NB4 (cell line): ENCODE data around the gene AGPAT1.
"Not testable (repeated sequence)": the region's sequence is repeated elsewhere in the genome, so short reads cannot be mapped to it uniquely, and the experiment has no call there.

Experiments
- DNase-seq: peaks from one replicate; pipeline ENCODE4 v3.0.0; 2010; ENCODE audit warnings: low read depth
- H3K4me3 ChIP-seq: one replicate; pipeline ENCODE4 v1.5.1; 2011; ENCODE audit warnings: mild to moderate bottlenecking, low read depth, low read length, moderate library complexity
- MYC ChIP-seq: IDR thresholded peaks from 2 replicates; pipeline ENCODE4 v1.6.1; 2011; ENCODE audit warnings: low read depth, low read length
- POLR2A ChIP-seq: IDR thresholded peaks from 2 replicates; pipeline ENCODE4 v1.6.1; 2011; ENCODE audit warnings: mild to moderate bottlenecking; ENCODE audit not compliant: insufficient read length; ENCODE audit errors: extremely low read depth
- TF ChIP-seq, protein P1 (sequence below): IDR thresholded peaks from one replicate; pipeline ENCODE4 v1.5.1; 2012; ENCODE audit warnings: low read depth, low read length
- TF ChIP-seq, protein P2 (sequence below): IDR thresholded peaks from 2 replicates; pipeline ENCODE4 v1.6.1; 2011; ENCODE audit warnings: low read depth, low read length

AGPAT1 gene

DNA sequence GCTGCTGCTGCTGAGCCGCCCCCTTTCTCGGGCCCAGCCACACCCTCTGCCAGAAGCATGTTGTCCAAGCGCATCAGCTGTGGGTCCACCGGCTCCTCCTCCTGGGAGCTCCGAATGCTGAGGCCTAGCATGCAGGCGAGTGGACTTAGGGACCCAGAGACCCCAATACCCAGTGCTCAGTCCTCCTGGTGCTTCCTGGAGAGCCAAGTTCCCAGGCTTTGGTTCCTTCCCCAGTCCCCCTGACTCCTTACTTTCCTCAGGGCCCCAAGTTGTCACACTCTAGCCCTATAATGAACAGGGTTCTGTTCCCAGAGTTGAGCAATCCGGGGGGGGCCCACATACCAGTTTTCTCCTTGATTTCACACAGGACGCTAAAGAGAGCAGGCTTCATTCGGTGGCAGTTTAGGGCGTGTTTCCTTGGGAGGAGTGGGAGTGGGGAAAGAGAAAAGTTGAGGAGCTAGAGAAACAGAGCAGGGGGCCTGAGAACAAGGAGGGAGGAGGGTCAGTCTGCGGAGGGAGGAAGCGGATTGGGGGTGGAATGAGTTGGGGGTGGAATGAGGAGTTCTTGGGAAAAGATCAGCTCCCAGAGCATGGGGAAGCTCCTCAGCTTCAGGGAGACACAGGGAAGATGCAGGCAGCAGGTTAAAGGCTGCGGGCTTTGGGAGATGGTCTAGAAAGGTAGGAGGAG, 12.6 kb upstream of the AGPAT1 start:
- peak overlapping the region; percentile 79 for H3K4me3 ChIP-seq
- TF ChIP-seq, protein P1, sequence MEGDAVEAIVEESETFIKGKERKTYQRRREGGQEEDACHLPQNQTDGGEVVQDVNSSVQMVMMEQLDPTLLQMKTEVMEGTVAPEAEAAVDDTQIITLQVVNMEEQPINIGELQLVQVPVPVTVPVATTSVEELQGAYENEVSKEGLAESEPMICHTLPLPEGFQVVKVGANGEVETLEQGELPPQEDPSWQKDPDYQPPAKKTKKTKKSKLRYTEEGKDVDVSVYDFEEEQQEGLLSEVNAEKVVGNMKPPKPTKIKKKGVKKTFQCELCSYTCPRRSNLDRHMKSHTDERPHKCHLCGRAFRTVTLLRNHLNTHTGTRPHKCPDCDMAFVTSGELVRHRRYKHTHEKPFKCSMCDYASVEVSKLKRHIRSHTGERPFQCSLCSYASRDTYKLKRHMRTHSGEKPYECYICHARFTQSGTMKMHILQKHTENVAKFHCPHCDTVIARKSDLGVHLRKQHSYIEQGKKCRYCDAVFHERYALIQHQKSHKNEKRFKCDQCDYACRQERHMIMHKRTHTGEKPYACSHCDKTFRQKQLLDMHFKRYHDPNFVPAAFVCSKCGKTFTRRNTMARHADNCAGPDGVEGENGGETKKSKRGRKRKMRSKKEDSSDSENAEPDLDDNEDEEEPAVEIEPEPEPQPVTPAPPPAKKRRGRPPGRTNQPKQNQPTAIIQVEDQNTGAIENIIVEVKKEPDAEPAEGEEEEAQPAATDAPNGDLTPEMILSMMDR: no peak
- TF ChIP-seq POLR2A (no peak), MYC (no peak)
- TF ChIP-seq, protein P2, sequence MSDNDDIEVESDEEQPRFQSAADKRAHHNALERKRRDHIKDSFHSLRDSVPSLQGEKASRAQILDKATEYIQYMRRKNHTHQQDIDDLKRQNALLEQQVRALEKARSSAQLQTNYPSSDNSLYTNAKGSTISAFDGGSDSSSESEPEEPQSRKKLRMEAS: no peak
- no peak for DNase-seq

DNA sequence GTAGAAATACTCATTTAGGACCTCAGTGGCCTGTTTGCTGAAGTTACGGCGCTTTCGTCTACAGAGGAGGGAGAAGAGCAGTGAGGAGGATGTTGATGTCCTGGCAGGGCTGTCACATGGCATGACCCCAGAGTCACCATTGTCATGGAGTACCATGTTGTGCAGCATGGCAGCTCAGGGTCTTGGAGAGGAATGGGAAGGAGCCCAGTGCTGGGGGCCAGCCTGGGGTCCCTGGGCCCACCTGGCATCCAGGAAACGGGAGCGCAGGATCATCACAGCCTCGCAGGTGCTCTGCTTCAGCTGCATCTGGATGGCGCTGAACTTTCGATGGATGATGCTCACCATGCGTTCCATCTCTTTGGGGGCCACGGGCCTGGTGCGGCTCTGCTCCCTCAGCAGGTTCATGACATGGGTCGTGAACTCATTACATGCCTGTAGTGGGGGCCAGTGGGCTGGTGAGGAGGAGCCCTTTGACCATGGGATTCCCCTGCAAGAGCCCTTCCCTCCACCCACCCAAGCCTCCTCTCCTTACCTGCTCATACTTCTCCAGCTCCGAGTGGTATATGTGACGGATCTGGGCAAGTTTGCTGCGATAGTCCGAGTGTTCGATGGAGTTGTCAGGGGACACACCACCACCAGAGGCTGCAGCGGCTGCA, 12.0 kb upstream of the AGPAT1 start:
- not testable (repeated sequence) for DNase-seq
- H3K4me3 ChIP-seq: peak overlapping the region; percentile 79

DNA sequence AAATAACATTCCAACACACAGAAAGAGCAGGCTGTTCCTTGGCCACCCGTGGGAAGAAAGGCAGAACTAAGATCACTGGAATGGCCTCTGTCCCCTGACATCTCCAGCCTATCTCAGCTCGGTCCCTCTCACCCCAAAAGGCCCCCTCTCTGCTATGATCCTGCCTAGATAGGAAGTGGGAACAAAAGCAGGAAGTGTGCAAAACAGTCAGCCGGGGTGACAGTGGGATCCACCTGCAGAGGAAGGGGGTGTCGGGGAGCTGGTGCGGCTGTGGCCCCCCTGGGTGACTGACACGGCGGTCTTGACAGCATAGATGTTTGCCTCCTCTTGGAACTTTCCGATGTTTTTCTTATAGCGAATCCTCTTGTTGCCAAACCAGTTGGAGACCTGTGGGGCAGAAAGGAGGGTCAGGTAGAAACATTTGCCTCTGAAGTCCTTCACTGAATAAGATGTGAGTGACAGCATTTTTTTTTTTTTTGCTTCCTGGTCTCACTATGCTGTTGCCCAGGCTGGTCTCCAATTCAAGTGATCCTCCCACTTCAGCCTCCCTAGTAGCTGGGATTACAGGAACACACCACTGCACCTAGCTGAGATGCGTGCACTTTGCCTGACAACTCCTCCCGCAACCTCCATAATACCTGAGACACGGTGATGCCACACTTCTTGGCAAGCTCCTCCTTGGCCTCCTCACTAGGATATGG, 11.3 kb upstream of the AGPAT1 start:
- TF ChIP-seq, protein P2: no peak
- TF ChIP-seq MYC (no peak), POLR2A (no peak)
- TF ChIP-seq, protein P1: no peak
- no peak for DNase-seq
- no peak overlapping the region for H3K4me3 ChIP-seq

DNA sequence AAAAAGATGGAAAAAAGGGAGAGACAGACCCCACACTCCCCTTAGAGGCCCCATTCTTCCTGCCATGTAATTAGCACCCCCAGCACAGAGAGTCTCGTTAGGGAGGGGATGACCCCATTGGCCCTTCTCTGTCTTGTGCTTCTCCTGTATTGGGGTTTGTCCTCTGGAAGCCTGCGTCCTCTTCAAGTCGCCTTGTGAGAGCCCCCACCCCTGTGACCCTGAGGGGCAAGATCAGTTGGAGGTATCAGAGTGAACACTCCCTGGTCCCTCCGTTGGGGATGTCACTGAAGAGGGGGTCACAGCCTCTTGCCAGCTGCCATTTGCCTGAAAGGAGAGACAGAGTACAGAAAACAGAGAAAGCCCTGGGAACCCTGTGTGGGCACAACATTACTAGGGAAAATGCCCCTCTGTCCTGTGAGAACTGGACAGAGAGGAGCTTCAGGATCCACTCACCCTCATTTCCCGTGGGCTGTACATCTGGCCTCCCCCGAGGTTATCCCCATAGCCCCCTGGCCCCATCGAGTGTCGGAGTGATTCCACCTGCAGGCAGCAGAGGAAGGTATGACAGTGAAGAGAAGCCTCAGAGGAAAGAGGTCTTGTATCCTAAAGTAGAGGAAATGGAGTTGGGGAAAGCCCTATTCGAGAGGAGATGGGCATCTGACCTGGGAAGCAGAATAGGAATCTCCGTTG, 10.4 kb upstream of the AGPAT1 start:
- not testable (repeated sequence) for DNase-seq, H3K4me3 ChIP-seq

DNA sequence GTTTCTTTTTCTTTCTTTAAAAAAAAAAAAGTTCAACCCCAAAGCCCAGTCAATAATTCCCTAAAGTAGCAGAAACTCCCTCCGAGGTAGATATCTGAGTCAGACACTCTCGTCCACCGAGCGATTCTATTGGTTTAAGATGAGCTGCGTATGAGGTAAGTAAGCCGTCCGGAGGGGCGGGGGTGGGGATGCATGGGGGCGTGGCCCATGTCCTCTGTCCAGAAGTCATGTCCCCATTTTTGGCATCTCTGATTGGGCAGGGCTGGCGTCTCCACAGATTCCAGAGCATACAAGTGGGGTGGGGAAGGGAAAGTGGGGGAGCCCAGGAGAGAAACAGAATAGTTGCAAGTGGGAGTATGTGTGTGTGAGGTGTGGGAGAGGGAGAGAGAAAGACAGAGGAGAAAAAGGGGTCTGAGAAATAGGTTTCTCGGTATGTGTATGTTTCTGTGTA, 9.8 kb upstream of the AGPAT1 start:
- peak; percentile 71 for DNase-seq

DNA sequence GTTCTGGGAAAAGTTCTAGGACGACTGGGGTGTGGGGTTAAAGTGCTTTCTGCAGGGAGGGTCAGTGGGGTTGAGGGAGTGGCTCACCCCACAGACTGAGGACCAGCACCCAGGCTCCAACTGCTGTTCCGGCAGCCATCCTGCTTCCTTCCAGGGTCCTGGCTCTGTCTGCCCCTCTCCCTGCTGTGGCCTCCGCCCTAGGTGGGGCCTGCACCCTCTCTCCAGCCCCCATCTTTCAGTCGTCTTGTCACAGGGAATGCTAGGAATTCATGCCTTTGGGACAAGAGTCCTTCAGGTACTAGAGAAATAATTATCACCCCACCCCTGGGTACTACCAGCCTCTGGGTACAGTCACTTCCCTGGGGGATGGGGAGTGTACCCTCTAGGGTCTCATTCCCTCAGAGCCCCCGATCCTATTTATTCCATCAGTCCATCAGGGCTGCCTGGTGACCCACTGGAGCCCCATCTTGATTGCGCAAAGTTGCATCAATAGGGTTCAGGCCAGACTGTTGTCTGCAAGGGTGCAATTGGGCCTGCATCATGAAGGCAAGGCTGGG, 8.3 kb upstream of the AGPAT1 start, which contains the start of gene AGER:
Gene AGER, minus strand, starts transcription at position 170 of the 557 bp plus-strand sequence. Its CDS starts 31 bp downstream, at position 139.
- no peak for DNase-seq
- TF ChIP-seq, protein P2: no peak
- TF ChIP-seq MYC (no peak), POLR2A (no peak)
- TF ChIP-seq, protein P1: no peak
- no peak within 1 kb of the TSS for H3K4me3 ChIP-seq

More for the DNA sequence above, 9.8 kb upstream of the AGPAT1 start:
- H3K4me3 ChIP-seq: not testable (repeated sequence)

DNA sequence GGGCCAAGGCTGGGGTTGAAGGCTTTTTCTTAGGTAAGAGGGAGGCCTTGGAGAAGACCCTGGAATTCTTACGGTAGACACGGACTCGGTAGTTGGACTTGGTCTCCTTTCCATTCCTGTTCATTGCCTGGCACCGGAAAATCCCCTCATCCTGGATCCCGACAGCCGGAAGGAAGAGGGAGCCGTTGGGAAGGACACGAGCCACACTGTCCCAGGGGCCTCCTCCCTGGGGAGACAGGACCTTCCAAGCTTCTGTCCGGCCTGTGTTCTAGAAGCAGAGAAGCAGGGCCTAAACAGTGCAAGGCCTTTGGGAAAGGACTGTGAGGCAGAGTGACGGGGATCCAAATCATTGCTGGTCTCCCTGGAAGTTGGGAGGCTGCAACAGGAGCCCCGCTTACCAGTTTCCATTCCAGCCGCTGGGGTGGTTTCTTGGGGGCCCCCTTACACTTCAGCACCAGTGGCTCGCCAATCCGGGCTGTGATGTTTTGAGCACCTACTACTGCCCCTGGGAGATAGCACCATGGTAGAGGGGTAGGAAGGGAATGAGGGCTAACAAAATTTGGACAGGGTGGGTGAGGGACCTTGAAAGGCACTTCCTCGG, 7.7 kb upstream of the AGPAT1 start:
- H3K4me3 ChIP-seq: no peak overlapping the region
- no peak for TF ChIP-seq MYC
- TF ChIP-seq, protein P1: no peak
- no peak for TF ChIP-seq POLR2A
- DNase-seq: no peak
